ENCODE results near the gene CDH4.

CDH4 gene

GRCh38 chr20:61643656-61644377 lies 391.8 kb downstream of the CDH4 start:
- H3K4me3 ChIP-seq (ENCODE audit: low read depth, low read length): no peak overlapping the region
- TF ChIP-seq, protein P1, sequence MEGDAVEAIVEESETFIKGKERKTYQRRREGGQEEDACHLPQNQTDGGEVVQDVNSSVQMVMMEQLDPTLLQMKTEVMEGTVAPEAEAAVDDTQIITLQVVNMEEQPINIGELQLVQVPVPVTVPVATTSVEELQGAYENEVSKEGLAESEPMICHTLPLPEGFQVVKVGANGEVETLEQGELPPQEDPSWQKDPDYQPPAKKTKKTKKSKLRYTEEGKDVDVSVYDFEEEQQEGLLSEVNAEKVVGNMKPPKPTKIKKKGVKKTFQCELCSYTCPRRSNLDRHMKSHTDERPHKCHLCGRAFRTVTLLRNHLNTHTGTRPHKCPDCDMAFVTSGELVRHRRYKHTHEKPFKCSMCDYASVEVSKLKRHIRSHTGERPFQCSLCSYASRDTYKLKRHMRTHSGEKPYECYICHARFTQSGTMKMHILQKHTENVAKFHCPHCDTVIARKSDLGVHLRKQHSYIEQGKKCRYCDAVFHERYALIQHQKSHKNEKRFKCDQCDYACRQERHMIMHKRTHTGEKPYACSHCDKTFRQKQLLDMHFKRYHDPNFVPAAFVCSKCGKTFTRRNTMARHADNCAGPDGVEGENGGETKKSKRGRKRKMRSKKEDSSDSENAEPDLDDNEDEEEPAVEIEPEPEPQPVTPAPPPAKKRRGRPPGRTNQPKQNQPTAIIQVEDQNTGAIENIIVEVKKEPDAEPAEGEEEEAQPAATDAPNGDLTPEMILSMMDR (IDR thresholded peaks at IDR 0.05; ENCODE audit: control insufficient read depth, extremely low read depth, insufficient read depth): 0 out of 2 replicates have a peak, but pooled peaks have one; percentile 7

DNA sequence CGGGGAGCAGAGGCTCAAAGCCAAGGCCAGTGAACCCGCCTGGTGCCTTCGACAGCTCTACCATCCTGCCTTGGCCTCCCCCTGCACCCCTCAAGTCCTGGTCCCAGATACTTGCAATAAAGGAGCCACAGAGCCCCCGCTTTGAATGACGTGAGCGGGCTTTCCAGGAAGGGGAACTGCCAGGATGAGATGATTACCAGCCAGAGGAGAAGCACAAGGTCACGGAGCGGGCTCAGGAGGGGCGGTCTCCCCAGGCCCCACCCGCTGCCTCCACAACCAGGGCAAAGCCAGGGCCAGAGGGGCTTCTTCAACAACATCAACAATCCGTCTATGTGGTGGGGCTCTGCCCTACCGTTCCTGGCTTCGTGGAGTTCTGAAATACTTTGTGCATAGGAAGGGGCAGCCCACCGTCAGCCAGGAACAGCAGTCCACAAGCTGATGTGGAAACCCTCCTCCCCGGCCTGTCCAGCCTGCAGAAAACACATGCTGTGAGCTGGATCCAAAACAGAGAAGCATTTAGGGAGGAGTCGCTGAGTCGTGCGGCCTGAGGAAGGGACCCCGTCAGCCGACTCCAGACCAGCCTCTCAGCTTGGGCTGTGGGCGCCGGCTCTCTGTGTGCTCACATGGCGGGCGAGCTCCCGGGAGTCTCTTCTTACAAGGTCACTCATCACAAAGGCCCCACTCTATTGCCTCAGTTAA lies 392.5 kb downstream of the CDH4 start:
- H3K4me3 ChIP-seq (ENCODE audit: low read depth, low read length): no peak overlapping the region
- no peak for DNase-seq (ENCODE audit: low read depth)
- TF ChIP-seq, protein P1 (IDR thresholded peaks at IDR 0.05; ENCODE audit: control insufficient read depth, extremely low read depth, insufficient read depth): no peak

More at GRCh38 chr20:61643656-61644377, 391.8 kb downstream of the CDH4 start:
- DNase-seq (ENCODE audit: low read depth): no peak

GRCh38 chr20:61645732-61646131 lies 393.7 kb downstream of the CDH4 start:
- TF ChIP-seq, protein P1 (IDR thresholded peaks at IDR 0.05; ENCODE audit: control insufficient read depth, extremely low read depth, insufficient read depth): no peak
- H3K4me3 ChIP-seq (ENCODE audit: low read depth, low read length): no peak overlapping the region
- no peak for DNase-seq (ENCODE audit: low read depth)

- TF ChIP-seq, protein P1 (IDR thresholded peaks at IDR 0.05; ENCODE audit: control insufficient read depth, extremely low read depth, insufficient read depth): no peak
Observed at GRCh38 chr20:61646453-61646852, 394.4 kb downstream of the CDH4 start.

DNA sequence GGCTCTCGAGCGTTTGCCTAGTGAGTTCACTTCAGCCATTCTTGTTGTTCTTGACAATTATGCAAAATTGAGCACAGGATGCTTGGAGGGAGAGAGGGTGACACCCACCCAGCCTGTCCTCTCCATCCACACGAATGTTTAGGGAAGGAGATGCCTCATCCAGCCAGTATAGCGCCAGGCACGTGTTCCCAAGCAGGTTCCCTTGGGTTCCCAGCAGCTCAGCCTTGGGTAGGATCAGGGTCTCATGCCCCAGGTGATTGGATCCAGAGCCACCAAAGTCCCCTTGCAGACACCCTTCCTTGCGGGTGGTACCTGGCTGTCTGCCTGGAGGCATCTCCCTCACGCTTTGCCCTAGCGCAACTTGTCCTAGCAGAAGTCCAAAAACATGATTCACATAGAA lies 394.9 kb downstream of the CDH4 start:
- no peak overlapping the region for H3K4me3 ChIP-seq (ENCODE audit: low read depth, low read length)
- TF ChIP-seq, protein P1 (IDR thresholded peaks at IDR 0.05; ENCODE audit: control insufficient read depth, extremely low read depth, insufficient read depth): no peak
- DNase-seq (ENCODE audit: low read depth): no peak

More at GRCh38 chr20:61646453-61646852, 394.4 kb downstream of the CDH4 start:
- DNase-seq (ENCODE audit: low read depth): no peak
- no peak overlapping the region for H3K4me3 ChIP-seq (ENCODE audit: low read depth, low read length)

DNA sequence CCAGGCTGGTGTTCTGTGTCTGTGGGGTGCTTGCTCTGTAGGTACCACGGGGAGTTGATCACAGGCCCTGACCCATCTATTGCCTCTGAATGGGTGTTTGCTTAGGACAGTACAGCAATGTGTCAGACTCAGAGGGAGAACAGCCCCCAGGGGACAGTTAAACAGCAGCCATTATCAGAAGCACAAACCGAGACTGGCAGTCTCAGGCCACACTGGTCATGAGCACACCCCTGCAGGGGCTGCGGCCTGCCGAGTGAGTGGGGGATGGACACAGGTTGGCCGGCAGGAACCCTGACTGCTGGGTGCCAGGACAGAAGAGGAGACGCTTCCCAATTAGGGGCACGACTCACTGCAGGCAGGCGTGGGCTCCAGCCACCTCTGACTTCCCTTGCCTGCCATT lies 395.6 kb downstream of the CDH4 start:
- no peak overlapping the region for H3K4me3 ChIP-seq (ENCODE audit: low read depth, low read length)
- DNase-seq (ENCODE audit: low read depth): no peak
- TF ChIP-seq, protein P1 (IDR thresholded peaks at IDR 0.05; ENCODE audit: control insufficient read depth, extremely low read depth, insufficient read depth): no peak

Measured in LNCaP clone FGC (cell line).